NCI-H1105 treated with DMSO at 0.1 percent for 48 hours (cell line): ENCODE measurements around the gene TRIM38.
"Not testable (repeated sequence)": the region's sequence is repeated elsewhere in the genome, so short reads cannot be mapped to it uniquely, and the experiment has no call there.

Experiments
- DNase-seq: peaks from one replicate; lab custom pipeline; 2025; lab: John Stamatoyannopoulos, UW

The TRIM38 gene

GRCh38 chr6:25942561-25943147 lies 19.9 kb upstream of the TRIM38 start:
- peak; percentile 52 for DNase-seq

DNA sequence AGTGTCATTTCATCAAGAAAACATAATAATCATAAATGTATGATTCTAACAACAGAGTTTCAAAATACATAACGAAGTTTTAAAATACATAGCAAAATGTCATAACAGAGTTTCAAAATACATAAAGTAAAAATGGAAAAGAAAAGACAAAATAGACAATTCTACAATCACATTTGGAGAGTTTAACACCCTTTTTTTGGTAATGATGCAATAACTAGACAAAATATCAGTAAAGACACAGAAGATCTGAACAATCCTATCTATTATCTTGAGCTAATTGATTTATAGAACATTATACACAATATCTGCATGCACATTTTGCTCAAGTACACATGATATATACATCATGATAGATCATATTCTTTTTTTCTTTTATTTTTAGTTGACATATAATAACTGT lies 18.7 kb upstream of the TRIM38 start:
- DNase-seq = no peak

DNA sequence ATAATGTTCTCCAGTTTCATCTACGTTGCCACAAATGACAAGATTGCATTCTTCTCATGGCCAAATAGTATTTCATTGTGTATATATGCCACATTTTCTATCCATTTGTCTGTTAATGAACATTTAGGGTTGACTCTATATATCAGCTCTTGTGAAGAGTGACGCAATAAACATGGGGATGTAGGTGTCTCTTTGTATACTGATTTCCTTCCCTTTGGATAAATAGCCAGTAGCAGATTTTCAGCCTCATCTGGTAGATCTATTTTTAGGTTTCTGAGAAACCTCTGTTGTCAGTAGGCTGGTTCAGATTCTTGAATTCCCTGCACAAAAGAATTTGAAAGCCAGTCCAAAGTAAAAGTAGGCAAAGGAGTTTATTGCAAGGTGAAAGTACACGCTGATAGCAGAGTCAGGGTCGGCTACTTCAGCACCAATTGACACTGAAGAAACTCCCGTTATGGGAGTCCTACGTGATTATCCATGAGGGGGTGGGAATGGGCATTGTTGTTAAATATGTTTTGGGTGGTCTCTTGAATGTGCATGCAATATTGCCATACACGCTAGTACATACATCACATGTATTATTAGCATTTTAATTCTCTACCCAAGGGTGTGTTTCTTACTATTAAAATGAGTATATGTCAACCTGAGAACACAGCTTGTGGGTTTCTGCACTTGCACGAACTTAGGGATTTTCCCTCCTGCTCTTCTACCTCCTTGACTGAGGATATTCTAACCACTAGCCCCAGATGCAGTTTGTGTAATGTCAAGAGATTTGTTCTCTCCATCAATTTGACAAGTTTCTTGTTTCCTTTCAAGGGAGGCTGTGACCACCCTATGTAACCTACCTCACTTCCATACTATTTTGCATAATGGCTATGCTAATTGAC lies 17.7 kb upstream of the TRIM38 start:
- no peak for DNase-seq

- not testable (repeated sequence) for DNase-seq
Measured at GRCh38 chr6:25945738-25946137, 16.9 kb upstream of the TRIM38 start.

- no peak for DNase-seq
Measured at GRCh38 chr6:25946631-25947030, 16.0 kb upstream of the TRIM38 start.

- DNase-seq = not testable (repeated sequence)
Measured at GRCh38 chr6:25947492-25947891, 15.1 kb upstream of the TRIM38 start.

DNA sequence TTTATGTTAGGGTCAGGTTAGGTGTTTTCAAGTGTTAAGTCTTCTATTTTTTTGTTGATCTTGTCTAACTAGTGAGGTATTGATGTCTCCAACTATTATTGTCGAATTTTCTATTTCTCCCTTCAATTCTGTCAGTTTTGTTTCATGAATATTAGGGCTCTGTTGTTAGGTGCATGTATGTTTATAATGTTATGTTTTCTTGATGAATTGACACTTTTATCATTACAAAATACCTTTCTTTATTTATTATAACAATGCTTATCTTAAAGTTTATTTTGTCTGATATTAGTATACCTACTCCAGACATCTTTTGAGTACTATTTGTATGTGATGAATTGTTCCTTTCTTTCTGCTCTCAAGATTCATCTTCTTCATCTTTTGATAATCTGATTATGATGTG lies 12.9 kb upstream of the TRIM38 start:
- DNase-seq = no peak

DNA sequence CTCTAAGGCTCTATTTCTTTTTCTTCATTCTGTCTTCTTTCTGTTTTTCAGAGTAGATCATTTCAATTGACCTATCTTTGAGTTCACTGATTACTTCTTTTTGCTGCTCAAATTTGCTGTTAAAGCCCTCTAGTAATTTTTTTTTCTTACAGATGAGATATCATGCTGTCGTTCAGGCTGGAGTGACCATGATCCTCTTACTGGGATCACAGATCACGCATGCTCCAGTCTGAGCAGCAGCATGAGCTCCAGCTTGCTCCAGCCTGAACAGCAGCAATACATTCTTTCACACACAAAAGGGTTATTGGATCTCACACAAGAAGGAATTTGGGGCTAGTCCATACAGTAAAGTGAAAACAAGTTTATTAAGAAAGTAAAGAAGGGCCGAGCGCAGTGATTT lies 12.3 kb upstream of the TRIM38 start:
- DNase-seq = no peak

DNA sequence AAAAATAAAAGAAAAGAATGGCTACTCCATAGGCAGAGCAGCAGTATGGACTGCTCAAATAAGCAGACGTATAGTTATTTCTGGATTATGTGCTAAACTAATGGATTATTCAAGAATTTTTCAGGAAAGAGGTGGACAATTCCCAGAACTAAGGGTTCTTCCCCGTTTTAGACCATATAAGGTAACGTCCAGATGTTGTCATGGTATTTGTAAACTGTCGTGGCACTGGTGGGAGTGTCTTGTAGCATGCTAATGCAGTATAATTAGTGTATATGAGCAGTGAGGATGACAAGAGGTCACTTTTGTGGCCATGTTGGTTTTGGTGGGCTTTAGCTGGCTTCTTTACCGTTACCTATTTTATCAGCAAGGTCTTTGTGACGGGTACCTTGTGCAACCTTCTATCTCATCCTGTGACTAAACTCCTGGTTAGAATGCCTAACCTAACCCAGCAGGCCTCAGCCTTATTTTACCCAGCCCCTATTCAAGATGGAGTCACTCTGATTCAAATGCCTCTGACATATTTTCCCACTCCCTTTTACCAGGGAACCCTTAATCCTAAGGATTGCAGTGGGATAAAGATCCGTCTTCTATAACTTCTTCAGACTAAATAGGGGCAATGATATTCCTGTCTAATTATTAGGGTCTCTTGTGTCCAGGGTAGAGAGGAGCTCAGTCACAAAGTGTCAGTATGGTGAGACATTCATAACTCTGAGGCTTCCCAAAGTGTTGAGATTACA lies 11.1 kb upstream of the TRIM38 start:
- DNase-seq = no peak

DNA sequence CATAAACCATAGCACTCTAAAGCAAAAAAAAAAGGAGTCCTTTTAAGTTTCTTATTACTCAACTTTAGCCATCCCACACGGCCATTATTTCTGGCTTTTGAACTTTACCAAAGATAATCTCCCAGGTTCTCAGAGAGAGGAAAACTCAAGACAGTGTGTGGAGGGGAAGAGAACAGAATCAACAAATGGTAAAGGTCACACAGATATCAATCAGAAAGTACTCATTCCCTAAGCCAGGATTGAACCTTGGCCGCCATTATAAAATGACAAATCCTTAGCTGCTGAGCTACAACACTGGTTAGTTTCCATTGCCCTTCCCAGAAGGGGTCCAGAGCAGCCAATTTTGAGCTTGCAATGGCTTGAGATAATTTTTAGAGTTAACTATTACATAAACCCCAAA lies 10.1 kb upstream of the TRIM38 start:
- no peak for DNase-seq

- DNase-seq = no peak
Measured at GRCh38 chr6:25953733-25954132, 8.9 kb upstream of the TRIM38 start.

- DNase-seq = no peak
Measured at GRCh38 chr6:25954756-25955155, 7.8 kb upstream of the TRIM38 start.

DNA sequence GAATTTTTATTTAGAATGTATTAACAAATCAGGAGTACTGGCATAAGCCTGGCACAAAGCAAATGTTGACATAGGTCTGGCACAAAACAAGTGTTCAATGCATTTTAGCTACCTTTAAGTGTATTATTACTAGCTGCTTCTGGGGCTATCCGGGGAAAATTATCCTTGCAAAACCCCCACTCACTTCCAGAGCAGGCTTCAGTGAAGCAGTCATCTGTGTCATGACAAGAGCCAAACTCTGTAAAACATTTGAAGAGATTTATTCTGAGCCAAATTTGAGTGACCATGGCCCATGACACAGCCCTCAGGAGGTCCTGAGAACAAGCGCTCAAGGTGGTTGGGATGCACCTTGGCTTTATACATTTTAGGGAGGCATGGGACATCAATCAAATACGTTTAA lies 6.4 kb upstream of the TRIM38 start:
- no peak for DNase-seq

DNA sequence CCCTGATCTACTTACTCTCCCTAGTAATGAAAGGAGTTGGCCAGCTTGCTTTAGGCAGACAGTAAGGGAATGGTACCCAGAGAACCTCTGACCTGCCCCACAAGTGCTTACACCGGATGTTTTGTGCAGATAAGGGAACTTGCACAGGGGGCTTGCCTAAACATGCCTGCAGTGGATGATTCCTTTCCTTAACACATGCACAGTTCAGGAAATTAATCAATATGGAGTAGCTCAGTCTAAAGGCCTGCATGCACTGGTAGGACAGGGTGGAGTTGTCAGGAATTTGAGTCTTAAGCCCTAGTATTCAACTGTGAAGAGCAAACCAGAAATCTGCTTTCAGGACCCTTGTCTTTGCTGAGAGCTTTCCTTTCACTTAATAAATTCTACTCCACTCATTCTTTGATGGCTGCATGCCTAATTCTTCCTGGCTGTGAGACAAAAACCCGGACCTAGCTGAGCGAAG lies 3.9 kb upstream of the TRIM38 start:
- DNase-seq = no peak

GRCh38 chr6:25959890-25960536 lies 2.6 kb upstream of the TRIM38 start:
- DNase-seq = no peak

GRCh38 chr6:25960734-25961133 lies 1.9 kb upstream of the TRIM38 start:
- DNase-seq = no peak

DNA sequence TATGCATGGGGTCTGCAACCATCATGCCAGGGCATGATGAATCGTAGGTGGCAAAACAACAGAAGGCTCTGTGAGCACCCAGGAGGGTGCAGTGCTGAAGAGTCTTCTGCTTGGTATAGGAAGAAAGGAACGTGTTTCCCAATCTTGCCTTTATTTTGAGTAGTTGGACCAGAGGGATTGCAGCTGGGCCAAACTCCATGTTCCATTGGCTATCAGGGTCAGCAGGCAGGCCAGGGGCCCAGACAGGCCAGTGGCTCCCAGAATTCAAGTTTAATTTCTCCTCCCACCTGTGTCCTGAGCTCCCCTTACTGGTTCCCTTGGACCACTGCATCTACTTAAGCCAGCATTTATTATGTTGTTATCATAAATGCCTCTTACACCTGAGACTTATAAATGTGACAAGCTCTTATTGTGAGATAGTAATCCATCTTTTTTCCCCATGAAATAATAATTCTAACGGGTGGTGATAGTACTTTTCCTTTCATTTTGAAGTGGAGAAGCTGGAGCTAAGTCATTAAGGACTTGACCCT lies 918 bp upstream of the TRIM38 start:
- no peak for DNase-seq

GRCh38 chr6:25963426-25964123 lies 973 bp downstream of the TRIM38 start:
- peak; percentile 42 for DNase-seq

- no peak for DNase-seq
Measured at GRCh38 chr6:25965058-25965457, 2.5 kb downstream of the TRIM38 start.

GRCh38 chr6:25966711-25967110 lies 4.1 kb downstream of the TRIM38 start:
- no peak for DNase-seq

GRCh38 chr6:25968769-25969168 lies 6.2 kb downstream of the TRIM38 start:
- DNase-seq = no peak
